NCI-H1436 (cell line): ENCODE results near the gene DCAF5.

Experiments
- DNase-seq: peaks from one replicate; lab custom pipeline; 2025; lab: John Stamatoyannopoulos, UW

DCAF5 gene

DNA sequence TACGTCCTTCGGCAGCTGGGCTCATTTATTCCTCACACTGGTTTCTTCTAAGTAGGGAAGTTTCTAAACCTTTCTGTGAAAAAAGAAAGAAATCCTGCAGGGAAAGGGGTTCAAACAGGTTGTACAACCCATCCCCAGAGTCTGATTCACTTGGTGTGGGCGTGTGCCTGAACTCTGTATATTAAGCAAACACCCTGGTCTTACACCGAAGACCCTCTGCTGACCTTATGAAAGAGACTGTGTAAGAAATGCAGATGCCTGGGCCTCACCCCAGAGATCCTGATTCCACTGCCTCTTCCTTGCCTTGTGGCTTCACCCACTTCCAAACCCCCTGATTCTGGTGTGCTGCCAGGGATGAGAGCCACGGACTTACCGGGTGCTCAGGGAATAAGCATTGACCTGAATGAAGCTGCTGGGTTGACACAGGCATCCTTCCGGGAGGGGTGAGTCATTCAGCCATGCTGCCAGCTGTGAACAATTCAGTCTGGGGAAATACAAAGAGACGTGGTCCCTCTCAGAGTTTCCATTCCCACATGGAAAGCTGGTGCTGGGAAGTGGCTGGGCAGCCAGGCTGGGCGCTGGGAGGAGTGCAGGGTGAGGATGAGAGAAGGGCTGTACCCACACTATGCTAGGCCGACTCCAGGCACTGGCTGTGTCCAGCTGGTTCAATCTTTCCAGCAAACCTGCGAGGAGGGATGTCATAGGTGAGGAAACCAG is 147.3 kb downstream of the DCAF5 start:
- no peak for DNase-seq

DNA sequence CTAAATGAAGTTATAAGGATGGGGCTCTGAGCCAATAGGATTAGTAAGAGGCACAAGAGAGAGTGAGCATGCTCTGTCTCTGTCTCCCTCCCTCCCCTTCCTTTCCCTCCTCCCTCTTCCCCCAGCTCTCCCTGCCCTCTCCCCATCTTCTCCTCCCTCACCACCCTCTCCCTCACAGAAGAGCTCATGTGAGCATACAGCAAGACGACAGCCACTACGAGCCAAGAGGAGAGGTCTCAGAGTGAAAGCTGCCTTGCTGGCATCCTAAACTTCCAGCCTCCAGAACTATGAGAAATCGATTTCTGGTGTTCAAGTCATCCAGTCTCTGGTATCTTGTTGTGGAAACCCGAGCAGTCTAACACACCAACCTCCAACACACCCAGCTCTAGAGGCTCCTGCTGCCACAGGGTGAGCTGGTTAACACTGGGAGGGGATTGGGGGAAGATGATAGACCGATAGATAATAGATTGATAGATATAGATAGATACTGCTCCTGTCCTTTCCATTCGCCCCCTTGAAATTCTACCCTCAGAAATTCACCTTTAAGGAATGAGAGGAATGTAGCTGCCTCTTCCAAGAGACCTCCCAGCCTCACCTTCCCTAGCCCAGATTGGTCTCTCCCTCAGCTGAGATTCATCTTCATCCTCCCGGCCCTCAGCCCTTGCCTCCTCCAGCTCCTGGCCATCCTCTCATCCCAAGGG is 148.0 kb downstream of the DCAF5 start:
- no peak for DNase-seq

DNA sequence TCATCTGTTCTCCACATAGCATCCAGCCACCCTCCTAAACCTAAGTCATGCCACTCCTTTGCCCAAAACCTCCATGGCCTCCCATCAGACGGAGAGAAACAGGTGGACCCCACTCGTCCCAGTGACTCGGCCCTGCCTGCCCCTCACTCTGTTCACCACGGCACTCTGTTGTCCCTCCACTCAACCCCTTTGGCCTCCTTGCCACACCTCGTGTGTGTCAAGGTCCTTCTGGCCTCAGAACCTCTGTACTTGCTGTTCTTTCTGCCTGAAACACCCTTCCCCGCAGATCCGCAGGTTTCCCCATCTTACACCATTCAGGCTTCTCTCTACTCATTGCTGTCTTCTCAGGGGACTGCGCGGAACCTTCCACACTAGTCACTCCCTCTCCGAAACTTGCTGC is 149.3 kb downstream of the DCAF5 start:
- no peak for DNase-seq

DNA sequence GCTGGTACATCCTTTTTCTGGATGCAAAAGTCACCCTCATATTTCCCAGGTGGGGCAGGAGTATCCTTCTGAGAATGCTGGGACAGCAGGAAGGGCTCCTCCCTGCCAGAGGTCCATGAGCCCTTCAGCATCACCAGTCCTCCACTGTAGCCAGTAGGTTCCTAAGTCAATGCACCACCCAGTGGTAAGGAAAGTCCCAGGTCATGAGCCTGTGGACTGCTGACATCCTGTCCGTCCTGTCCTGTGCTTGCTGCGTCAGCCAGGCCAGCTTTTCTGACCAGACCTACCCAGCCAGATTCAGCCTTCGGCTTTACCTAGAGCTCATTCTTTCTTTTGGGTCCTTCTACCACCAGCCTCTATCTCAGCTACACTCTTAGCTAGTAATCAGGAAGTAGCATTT is 150.8 kb downstream of the DCAF5 start:
- no peak for DNase-seq

DNA sequence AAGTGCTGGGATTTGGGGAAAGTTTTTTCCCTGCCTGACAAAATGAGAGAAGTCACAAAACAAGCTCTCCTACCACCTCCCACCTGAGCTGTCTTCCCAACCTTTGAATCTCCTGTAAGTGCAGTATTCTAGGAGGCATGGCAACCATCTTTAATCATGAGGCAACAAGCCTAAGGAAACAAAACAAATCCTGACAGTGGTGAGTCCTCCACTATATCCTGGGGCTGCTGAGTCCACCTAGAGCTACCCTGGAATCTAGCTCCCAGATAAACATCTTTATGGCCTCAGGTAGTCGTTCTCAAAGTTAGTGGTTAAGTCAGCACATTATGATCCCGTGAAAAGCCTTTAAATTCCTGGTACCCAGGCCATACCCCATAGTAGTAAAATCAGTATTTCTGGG is 151.5 kb downstream of the DCAF5 start:
- DNase-seq = no peak
